Daoy (cell line): ENCODE results near the gene FOXL2. TPM values are rescaled to one million over a fixed set of nuclear protein-coding genes. Genes with fewer than 3 reads are reported as not detected.

Experiments
- DNase-seq: peaks from one replicate; pipeline ENCODE4 v3.0.0-alpha.2; 2015; ENCODE audit warnings: low read depth
- total RNA-seq: library from RNA; depleted of rRNA; stranded (reverse); fragments of >200 nt; shearing (Covaris generic); gene quantifications from 2 replicates; pipeline ENCODE4 v1.2.3, GENCODE V29; 2014

The FOXL2 gene
- total RNA-seq, 1 experiment from 2014 or later: 9.0 TPM

DNA sequence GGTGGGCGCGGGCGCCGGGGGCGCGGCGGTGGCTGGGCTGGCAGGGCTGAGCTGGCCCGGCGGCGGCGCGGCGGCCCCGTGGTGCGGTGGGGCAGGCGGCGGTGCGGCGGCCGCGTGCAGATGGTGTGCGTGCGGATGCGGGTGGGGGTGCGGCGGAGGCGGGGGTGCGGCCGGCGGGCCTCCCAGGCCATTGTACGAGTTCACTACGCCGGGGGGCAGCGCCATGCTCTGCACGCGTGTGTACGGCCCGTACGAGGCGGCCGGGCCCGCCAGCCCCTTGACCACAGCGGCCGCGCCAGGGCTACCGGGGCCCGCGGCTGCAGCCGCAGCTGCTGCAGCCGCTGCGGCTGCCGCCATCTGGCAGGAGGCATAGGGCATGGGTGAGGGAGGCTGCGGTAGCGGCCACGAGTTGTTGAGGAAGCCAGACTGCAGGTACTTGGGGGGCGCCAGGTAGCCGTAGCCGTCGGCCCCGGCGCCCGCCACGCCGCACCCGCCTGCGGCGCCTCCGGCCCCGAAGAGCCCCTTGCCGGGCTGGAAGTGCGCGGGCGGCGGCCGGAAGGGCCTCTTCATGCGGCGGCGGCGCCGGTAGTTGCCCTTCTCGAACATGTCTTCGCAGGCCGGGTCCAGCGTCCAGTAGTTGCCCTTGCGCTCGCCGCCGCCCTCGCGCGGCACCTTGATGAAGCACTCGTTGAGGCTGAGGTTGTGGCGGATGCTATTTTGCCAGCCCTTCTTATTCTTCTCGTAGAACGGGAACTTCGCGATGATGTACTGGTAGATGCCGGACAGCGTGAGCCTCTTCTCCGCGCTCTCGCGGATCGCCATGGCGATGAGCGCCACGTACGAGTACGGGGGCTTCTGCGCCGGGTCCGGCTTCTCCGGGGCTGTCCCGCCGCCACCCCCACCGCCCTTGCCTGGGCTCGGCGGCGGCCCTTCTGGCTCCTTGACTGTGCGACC lies 951 bp downstream of the FOXL2 start:
- DNase-seq: peak; percentile 79

DNA sequence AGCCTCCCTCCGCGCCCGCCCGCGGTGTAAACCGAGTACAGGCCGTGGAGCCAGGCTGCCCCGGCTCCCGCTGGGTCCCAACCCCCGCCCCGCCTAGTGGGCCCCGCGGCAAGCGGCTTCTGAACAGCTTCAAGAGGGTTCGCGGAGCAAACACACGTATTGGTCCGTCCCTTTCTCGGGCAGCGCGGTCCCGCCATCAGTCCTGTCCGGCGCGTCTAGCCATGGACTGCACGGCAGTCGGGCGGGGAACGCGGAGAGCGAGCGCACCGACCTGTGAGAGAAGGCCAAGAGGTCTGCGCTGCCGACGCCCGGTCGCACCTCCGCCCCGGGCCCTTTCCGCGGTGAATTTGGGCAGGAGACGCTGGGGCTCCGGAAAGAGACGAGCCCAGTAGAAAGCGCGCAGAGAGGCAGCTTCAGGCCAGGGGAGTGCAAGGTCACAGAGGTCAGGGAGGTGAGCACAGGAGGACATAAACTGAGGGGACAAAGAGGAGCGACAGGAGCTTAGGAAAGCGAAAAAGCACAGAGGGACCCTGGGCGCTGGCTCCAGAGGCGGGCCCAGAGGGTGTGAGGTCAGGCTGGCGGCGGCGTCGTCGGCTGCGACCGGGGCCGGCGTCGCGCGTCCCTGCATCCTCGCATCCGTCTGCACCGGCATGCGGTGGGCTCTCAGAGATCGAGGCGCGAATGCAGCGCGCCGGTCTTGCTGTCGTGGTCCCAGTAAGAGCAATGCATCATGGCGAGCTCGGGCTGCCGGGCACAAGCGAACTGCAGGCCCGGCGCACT lies 1.8 kb downstream of the FOXL2 start:
- DNase-seq: no peak

DNA sequence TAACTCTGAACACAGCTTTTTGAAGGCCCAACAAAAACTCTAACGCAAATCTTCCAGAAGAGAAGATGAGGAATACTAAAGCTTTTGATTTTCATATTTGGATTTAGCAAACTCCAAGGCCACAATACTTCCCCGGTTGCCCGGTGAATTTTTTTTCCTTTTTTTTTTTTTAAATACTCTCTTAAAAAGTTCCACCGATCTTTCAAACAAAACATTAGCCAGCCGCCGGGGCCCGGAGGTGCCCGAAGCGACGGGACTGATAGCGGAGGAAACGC lies 2.3 kb downstream of the FOXL2 start:
- no peak for DNase-seq

DNA sequence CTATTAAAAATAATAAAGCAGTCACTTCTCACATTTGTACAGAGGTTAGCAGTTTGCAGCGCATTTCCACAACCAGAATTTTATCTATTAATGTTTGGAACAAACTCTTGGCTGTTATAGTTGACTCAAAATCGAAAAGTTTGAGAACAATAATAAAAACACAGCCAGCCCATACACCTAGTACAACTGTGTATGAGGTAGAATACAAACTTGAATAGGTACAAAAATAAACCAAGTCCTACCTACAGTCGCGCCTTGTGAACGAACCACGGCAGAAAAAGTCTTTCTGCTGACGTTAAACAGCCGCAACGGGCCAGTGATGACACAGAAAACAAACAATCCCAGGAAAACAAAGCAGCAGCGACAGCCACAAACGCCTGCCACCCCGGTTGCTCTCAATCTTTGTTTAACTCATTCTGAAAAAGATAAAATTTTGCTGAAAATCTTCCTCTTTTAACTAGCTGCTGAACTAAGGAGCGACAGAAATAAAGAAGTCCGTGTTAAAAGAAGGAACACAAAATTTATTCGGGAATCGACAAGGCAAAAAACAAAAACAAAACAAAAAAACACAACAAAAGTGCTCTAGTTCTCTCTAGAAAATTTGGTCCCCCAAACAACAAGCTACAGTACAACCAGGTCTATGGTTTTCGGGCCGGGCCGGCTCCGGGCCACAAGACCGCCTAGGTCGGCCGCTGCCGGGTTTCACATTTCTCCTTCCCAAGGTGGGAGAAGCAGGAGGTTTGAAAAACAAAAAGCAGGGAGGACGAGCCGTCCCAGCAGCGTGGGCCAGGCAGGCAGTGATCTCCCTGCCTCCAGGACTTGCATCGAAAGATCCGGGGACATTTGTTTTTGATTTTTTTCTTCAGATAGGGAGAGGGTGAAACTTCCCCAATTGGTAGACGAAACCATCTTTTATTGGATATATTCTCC lies 2.9 kb downstream of the FOXL2 start:
- DNase-seq: no peak

DNA sequence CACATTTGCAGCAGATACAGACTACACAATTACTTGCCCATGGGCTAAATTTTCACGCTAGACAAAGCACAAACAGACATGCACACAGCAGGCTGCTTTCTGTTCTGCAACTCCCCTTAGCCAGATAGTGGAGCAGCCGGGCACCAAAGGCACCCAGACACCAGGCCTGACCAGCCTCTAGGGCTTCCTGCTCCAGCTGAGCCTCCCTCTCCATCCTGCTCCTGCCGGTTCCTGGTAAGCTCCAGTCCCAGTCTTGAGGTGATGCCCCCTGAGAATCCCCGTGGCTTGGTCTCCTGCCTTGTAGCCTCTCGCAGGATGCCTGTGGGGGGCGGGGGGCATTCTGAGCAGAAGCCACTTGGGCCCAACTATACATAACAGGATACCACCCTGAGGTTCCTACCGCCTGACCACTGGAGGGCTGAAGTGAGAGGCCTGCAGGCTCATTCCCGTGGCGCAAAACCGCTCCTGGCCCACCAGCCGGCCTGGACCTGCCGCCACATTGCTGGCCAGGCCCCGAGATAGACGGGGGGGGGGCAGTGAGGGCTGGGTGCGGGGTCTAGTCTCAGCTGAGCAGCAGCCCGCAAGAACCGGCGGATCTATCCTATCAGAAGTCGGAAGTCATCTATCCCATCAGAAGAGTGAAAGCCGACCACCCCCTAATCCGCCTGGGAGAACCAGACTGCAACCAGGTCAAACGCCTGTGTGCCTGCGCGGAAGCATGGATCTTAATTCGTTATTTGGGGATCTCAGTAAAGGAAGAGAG lies 3.9 kb downstream of the FOXL2 start:
- DNase-seq: no peak

DNA sequence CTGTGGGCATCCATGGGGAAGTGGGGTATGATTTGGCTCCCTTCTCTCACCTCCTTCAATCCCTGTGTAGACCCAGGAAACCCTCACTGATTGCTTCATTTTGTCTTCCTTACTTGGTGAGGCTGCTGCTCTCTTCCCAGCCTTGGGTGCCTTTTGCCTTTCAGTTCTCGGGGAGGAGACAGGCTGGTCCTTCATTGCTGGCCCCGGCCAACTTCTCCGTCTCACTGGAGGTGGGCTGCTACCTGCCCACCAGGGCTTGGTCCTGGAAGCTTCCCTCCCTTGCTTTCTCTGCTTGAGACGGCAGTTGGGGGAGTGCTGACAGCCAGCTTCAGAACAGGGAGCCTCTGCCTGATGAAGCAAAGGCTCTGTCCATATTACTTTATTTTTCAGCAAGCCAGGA lies 4.7 kb downstream of the FOXL2 start:
- no peak for DNase-seq

DNA sequence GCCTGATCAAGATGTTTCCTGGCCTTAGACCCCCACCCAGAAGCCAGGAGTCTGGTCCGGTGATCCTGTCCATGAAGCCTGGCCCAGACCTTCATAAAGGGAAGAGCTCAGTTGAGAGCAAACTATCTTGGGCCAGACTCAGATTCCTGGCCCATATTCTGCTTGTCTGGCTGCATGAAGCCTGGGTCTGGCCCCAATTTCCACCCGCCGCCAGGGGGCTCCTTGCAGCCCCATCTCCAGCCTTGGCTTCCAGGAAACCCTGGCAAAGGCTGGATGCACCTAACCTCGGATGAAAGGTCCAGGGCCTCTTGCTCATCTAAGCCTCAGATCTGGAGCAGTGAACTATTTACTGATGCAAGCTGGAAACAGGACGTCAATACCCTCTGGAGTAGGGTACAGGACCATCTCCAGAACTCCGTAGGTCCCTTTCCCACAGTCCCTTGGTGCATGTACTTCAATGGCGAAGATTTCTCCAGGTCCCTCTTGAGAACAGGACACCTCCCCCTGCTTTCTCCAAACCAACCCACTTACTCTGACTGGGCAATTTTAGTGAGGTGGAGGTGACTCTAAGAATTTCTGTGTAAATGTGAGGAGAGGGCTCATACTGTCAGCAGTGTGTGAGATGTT lies 5.6 kb downstream of the FOXL2 start:
- peak; percentile 67 for DNase-seq

DNA sequence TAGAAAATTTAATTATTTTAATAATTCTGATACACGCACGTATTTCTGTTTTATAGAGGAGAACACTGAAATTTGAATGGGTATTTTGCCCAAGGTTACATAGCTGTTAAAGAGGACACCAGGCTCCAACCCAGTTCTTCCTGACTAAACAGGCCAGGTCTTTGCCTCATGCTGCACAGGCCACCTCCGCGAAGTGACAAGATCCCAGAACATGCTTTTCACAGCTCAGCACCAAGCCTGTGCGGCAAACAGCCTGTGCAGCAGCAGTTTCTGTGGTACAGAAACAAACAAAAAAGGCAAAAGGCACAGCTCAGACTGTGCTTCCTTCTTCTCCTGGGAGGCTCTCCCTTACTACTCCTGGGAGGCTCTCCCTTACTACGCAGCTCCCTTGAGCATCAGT lies 6.5 kb downstream of the FOXL2 start:
- DNase-seq: no peak

DNA sequence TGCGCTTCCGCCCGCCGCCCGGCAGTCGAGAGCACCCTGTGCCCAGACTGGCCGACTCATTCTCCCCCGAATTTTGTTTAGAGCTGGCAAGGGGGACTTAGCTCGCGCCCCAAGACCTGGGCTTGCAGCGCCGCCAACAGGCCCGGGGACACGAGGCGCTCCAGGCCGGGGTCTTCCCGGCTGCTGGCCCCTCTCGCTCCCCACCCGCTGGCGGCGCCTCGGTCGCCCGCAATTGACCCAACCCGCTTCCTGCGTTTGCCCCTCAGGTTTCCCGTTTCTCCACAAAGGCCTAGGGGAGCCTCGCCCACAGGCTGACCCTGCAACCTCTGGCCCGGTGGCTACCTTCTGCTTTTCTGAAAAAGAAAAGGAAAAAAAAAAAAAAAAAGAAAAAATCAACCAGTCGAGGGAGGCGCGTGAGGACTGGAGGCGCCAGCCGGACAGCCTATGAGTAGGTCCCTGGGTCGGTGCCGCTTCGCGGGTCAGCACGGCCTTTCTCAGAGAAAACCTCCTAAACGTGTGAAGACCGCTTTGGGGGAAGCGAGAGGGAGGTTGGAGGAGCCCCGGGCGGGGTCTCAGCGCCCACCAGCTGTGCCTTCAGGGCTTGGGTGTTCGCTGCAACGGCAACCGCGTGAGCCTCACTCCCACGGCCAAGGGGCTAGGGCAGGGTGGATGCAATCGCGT lies 7.2 kb downstream of the FOXL2 start:
- DNase-seq: no peak

DNA sequence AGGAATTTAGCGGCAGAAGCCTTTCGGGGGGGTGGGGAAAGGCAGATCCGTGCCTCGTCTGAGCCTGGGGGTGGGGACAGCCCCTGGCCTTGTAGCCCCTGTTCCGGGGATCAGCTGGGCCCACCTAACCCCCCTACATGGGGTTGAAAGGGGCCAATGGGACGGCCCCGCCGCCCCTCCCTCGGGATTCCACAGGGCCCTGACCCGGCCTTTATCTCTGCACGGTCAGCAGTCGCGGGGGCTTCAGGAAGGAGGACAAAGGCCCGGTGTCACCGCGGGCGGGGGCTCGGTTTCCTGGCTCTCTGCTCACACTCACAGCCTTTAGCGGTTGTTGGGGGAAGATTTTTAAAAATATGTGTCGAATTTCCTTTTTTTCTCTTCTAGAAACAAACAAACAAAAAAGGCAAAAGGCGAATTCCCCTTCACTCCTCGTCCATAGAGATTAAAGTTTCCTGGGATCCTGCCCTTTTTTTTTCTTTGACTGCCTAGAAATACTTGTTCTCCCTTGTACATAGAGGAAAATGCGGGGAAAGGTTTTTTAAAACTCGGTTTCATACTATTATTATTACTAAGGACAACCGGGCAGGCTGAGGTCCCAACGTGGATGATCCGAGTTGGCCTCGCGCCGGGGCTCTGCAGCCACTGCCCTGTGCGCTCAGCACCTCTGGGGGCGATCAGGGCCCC lies 7.9 kb downstream of the FOXL2 start:
- DNase-seq: no peak

DNA sequence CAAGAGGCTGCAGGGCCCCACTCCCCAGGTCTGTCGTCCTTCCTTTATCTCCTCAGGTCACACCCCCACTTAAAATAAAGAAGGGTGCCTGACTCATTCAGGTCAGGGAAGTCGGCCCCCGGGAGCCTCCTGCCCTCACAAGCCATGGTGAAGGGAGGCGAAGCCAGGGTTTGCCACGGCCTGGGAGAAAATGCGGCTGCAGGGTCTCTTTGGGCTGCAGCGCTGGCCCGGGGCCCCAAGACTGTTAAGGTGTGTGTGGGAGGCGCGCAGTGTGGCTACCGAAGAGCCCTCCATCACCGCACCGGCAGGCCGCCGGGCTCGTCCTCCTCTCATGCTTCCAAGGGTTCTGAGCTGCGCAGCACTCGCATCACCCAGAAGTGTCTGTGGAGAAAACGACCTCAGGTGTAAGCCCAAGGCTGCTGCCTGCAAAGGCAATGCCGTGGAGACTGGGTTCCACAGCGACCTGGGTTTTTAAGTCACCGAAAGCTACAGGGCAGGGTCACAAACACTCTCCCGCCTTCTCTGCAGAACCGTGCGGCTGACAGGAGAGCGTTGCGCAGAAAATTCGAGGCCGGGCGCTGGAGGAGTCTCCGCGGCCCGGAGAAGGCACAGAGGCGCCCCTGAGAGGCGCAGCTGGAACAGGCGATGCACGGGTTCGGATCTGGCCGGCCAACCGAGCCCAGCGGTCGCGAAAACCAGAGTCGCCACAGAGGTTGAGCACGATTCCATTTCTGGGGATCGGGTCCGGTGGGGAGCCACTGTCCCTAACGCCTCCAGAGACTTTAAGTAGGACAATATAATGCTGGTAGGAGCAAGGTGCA lies 8.7 kb downstream of the FOXL2 start:
- DNase-seq: no peak

DNA sequence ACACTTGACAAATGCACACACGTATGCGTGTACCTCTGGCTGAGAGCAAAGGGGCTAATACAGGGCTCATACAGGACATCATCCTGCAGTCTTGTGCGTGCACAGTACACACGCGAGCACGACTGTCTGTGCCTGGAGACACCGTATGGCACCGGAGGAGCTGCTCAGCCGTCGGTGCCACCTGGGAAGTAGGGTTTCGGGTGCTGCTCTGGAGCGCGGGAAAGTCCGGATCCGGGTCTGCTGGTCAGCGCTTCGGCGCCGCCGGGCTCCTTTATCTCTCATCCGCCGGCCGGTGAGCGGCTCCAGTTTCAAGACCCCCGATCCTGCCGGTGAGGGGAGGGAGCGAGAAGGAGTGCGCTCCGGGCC lies 9.3 kb downstream of the FOXL2 start:
- no peak for DNase-seq

DNA sequence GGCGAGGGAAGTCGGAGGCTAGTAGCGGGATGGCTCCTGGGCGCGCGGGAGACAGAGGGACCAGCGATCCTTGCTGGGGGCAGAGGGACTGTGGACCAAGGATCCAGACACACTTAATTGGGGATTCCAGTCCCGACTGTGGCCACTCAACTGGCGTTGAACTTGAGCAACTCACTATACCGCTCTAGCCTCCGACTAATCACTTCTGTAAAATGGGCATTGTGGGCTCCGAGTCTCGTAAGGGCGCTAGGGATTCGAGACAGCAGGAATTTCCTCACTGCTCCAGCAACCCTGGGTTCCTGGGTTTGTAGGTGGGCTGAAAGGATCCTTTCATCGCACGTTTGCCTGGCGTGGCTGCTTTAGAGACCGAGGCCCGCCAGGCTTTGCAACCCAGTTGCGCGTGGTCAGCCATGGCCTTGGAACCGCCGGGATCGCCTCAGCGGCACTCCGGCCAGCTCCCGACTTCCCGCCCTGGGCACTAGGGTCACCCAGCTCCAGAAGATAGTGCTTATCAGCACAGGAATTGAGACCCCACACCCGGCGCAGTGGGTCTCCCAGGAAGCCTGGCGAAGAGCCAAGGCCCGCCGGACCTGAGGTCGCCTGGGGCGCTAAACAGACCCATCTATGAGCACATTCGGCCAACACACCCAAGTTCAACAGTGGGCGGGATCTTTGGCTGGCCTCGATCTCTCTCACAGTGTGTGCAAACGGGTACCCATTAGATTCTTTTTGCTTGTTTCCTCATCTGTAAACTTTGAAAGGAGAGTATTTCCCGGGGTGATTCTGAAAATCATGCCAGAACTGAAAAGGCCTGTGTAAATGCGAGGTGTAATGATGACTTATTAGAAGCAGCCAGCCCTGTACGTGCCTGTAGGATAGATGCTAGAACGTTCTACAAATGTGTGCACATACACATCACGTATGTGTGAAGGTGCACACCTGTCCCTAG lies 9.9 kb downstream of the FOXL2 start:
- DNase-seq: no peak

DNA sequence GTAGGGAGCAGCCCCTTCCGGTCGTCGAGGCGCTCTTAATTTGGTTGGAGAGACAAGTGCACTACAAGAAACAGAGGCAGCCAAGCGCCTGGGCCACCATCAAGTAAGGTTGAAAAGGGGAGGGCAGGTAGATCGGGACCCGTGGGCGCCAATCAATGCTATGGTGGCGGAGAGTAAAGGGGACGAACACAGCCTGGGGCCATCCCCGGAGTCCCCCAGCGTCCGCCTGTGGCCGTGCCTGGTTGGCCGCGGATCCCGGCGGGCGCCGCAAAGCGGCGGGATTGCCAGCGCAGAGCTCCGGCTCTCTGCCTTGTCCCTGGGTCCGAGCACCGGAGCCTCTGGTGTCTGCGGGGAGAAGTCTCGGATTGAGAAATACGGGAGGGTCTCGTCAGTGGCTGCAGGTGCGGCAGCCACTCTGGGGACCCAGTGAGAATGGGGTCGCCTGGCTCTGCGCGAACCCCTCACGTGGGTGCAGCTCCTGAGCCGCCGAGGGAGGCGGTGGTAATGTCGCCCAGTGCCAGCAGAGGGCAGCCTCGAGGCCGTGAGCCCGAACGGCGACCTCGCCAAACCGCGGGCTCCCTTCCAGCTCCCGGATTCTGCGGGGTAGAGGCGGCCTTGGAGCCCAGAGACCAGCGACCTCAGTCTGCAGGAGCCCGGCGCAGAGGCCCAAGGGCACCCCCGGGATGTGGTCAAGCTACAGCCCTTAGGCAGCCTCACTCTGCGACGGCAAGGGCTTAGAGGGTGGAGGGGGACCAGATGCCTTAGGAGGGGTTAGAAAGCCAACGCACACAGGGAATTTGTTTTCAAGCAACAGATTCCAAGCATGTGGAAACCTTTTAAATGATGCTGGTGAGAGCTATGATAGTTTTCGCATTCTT lies 10.8 kb downstream of the FOXL2 start:
- peak; percentile 87 for DNase-seq

DNA sequence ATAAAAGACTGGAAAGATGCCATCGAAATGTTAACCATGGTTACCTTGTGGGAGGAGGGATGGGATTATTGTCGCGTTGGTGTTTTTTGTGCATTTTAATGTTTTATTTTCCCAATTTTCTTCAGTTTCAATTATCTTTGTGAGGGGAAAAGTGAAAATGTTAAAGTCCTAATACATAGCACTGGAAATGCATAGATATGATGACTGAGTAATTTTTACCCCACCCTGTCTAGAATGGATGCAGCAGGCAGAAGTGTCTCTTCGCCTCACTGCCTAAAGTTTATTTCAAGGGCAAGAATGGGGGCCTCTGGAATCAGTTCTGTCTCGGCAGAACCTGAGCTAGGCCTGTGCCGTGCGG lies 11.5 kb downstream of the FOXL2 start:
- no peak for DNase-seq

DNA sequence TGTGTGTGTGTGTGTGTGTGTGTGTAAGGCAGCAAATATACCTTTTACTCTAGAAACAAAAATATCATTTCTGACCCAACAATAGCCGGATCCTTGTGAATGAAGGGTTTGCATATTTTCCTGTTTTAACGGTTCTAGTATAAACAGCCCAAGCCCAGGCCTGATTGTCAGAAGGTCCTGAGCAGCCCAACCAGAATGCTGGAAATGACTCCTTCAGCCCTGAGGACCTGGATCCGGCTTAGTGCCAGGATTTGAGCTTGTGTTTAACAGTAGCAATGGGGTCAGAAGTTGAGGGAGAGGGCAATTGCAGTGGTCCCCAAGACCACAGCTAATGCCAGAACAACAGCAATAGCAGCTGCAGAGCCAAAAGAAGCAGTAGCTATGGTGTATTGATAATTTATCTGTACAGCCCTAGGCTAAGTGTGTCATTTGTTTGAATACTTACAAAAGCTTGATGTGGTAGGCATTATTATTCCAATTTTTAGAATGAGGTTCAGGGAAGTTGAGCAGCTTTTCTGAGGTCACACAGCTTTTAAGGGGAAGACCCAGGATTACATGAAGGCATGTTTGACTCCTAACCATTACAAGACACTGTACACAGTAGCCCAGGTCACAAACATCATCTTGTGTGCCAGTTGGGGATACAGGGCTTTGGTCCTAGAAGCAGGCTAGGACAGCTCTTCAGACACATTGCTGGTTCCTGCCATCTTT lies 12.8 kb downstream of the FOXL2 start:
- DNase-seq: no peak
